Activated T-cell treated with anti-CD3 and anti-CD28 coated beads, Interleukin-2, amount 50 U/mL, for 72 hours (primary cell): Measurements from ENCODE around the gene AOPEP. TPM values are rescaled to one million over a fixed set of nuclear protein-coding genes. Genes with fewer than 3 reads are reported as not detected.

Experiments used
- ATAC-seq, 2 donors: fragments of 150-1000 bp; cut with Tn5 transposase; replicated peaks in 1 of 2; 2 replicates each; pipeline ENCODE4 v1.10.0; 2021; ENCODE audit warnings: moderate library complexity in 2 of 2, mild to moderate bottlenecking in 1 of 2
- DNase-seq, 2 donors: peaks; one replicate each; pipeline ENCODE4 v3.0.0; 2021 to 2022; ENCODE audit warnings: mixed read lengths in 1 of 2
- H3K27ac Mint-ChIP-seq: one replicate; pipeline ENCODE4 v1.8.0; 2022; ENCODE audit warnings: mild to moderate bottlenecking, moderate library complexity, mixed read lengths
- H3K27me3 Mint-ChIP-seq: one replicate; pipeline ENCODE4 v1.8.0; 2022; ENCODE audit warnings: low read depth, mixed read lengths
- H3K36me3 Mint-ChIP-seq, 2 donors: one replicate each; pipeline ENCODE4 v1.8.0; 2022; ENCODE audit warnings: mixed read lengths in 2 of 2, mild to moderate bottlenecking in 1 of 2; ENCODE audit not compliant: insufficient read depth in 2 of 2
- H3K4me1 Mint-ChIP-seq: one replicate; pipeline ENCODE4 v1.8.0; 2022; ENCODE audit warnings: low read depth, mixed read lengths
- H3K4me3 Mint-ChIP-seq, 2 donors: one replicate each; pipeline ENCODE4 v1.8.0; 2022; ENCODE audit warnings: mild to moderate bottlenecking in 2 of 2, mixed read lengths in 2 of 2, moderate library complexity in 2 of 2
- H3K9me3 Mint-ChIP-seq, 2 donors: one replicate each; pipeline ENCODE4 v1.8.0; 2022; ENCODE audit warnings: mixed read lengths in 2 of 2
- total RNA-seq, 2 donors: library from RNA; stranded (reverse); gene quantifications; one replicate each; pipeline ENCODE4 v1.2.3, GENCODE V29; 2022

AOPEP gene
- total RNA-seq, 2 donors from 2014 or later = 9.0 to 13.2 TPM

DNA sequence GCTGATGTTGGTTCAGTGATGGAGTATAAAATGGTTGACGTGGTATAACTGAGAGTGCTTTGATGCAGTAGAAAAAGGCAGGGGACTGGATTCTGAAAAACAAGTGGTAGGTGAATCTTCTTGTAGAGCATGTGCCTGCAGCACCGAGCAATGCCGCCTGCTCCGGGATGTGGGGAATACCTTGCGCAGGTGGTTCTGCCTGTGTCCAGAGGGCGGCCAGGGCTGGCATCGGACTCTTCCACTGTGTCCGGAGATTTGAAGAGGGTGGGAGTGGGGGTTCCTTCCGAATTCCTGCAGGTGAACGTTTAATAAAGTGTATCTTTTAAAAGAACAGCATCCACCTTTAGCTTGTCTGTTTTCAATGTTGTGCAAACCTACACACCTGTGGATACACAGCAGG, 353.0 kb downstream of the AOPEP start:
- Mint-ChIP-seq H3K27ac (no peak overlapping the region), H3K4me3 (no peak overlapping the region), H3K27me3 (no peaks in the 10 kb centered on the region), H3K9me3 (no peaks in the 10 kb centered on the region), H3K36me3 (peaks cover 0 to 2% of the 10 kb centered on the region in 2 donors), H3K4me1 (no peaks in the 10 kb centered on the region)
- ATAC-seq (no peak), DNase-seq (no peak)

- no peak for DNase-seq
- Mint-ChIP-seq H3K4me1 (no peaks in the 10 kb centered on the region), H3K27ac (no peak overlapping the region), H3K36me3 (peaks cover 0 to 2% of the 10 kb centered on the region in 2 donors), H3K27me3 (no peaks in the 10 kb centered on the region), H3K9me3 (no peaks in the 10 kb centered on the region), H3K4me3 (no peak overlapping the region)
- ATAC-seq = no peak
These were observed 354.6 kb downstream of the AOPEP start for GRCh38 chr9:95080961-95081647.

GRCh38 chr9:95081998-95082397, 355.5 kb downstream of the AOPEP start:
- no peak for ATAC-seq
- no peak overlapping the region for H3K4me3 Mint-ChIP-seq

DNA sequence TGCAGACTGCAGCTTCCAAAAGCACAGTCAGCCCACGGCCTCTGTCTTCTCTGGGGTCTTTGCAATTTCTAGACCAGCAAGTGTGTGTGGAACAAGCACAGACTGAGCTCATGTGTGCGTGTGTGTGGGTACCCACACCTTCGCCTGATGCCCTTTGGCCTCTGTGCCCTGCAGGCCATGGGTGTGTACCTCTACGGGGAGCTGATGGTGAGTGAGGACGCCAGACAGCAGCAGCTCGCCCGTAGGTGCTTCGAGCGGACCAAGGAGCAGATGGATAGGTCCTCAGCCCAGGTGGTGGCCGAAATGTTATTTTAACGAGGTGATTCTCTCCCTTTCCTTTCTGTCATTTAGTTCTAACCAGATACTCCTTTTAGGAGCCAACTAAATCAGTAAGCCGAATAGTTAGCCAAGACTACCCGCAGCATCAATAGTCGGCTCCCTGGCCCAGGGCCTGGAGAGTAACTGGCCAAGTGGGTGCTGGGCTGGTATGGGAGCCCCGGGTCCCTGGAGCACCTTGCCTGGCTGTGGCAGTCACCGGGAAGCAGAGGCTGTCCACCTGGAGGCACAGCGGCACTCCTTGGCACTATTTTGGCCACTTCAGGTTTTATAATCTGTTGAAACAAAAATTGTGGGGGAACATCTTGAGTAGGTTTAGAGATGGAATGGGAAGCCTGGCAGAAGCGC, 356.0 kb downstream of the AOPEP start:
- Mint-ChIP-seq H3K4me1 (no peaks in the 10 kb centered on the region), H3K36me3 (peaks cover 0 to 2% of the 10 kb centered on the region in 2 donors), H3K4me3 (no peak overlapping the region), H3K9me3 (no peaks in the 10 kb centered on the region), H3K27ac (no peak overlapping the region), H3K27me3 (no peaks in the 10 kb centered on the region)
- ATAC-seq (no peak), DNase-seq (no peak)

More at GRCh38 chr9:95081998-95082397, 355.5 kb downstream of the AOPEP start:
- H3K4me1 Mint-ChIP-seq = no peaks in the 10 kb centered on the region
- peaks cover 0 to 2% of the 10 kb centered on the region in 2 donors for H3K36me3 Mint-ChIP-seq
- no peak overlapping the region for H3K27ac Mint-ChIP-seq
- no peaks in the 10 kb centered on the region for H3K27me3 Mint-ChIP-seq
- H3K9me3 Mint-ChIP-seq = no peaks in the 10 kb centered on the region
- DNase-seq = no peak

- DNase-seq (no peak), ATAC-seq (no peak)
- Mint-ChIP-seq H3K27me3 (no peaks in the 10 kb centered on the region), H3K4me3 (no peak overlapping the region), H3K27ac (no peak overlapping the region), H3K4me1 (no peaks in the 10 kb centered on the region), H3K9me3 (no peaks in the 10 kb centered on the region), H3K36me3 (peaks cover 0 to 2% of the 10 kb centered on the region in 2 donors)
These were observed 356.7 kb downstream of the AOPEP start for GRCh38 chr9:95083086-95083768.

DNA sequence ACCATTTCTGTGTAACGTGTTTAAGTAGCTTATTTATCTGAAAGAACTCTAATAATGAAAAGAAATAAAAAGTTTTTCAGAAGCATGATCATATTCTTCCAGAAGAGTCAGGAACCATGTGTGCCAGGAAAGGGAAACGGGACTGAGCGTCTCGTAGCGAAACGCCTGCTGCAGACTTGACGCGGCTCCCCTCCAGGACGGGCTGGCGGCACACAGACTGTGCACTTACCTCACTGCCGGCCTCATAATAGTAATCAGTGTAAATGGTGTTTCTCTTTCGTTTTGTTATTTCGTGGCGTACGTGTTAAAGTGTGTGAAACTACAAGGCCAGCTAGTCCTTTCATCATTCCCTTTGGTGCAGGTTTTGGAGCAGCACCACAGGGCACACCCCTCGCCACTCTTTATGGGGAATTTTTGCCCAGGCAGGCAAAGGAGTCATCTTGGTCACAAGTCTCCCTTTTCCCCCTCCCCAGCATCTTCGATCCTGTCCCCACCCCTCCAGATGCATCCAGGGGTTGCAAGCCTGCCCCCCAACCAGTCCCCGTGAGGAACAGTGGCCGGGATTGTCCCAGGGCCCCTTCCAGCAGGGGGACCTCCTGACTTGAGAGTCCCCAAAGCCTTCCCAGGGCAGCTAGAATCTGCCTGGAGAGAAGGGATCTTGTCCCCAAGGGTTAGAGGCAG, 357.9 kb downstream of the AOPEP start:
- Mint-ChIP-seq H3K9me3 (no peaks in the 10 kb centered on the region), H3K4me1 (no peaks in the 10 kb centered on the region), H3K27ac (no peak overlapping the region), H3K27me3 (no peaks in the 10 kb centered on the region), H3K4me3 (no peak overlapping the region), H3K36me3 (peaks cover 0 to 2% of the 10 kb centered on the region in 2 donors)
- ATAC-seq (no peak), DNase-seq (no peak)

DNA sequence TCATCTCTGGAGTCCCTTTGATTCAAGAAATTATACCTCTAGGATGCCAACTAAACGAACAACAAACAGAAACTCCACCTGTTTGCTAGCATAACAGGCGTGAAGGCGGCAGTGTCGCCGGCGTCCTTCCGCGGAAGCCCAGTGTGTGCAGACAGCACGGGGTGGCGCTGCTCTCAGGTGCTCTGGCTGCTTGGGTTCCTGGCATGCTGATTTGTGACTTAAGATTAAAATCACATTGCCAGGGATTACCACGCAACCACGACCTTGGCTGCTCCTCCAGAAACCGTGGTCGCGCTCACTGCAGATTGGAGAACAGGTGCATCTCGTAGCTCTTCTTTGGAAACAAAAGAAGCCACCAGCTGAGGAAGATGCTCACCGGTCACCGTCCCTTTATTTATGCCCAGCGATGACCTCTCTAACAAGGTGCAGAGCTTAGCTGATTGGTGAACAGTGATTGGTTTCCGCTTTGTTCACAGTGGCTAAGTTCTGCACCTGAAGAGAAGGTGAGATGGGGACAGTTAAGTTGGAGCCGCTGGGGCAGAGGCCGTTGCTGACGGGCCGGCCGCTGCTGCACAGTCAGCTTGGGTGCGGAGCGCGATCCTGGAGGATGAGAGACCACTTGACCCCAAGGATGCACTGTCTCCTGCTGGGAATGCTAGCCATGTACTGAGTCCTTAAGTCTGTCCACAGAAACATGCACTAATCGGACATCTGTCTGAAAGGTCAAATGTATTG, 358.7 kb downstream of the AOPEP start:
- Mint-ChIP-seq H3K36me3 (peaks cover 0 to 2% of the 10 kb centered on the region in 2 donors), H3K4me3 (no peak overlapping the region), H3K4me1 (no peaks in the 10 kb centered on the region), H3K27ac (no peak overlapping the region), H3K27me3 (no peaks in the 10 kb centered on the region), H3K9me3 (no peaks in the 10 kb centered on the region)
- DNase-seq = no peak
- no peak for ATAC-seq

GRCh38 chr9:95085861-95086563, 359.5 kb downstream of the AOPEP start:
- Mint-ChIP-seq H3K9me3 (no peaks in the 10 kb centered on the region), H3K27me3 (no peaks in the 10 kb centered on the region), H3K27ac (no peak overlapping the region), H3K36me3 (peaks cover 0 to 2% of the 10 kb centered on the region in 2 donors), H3K4me1 (no peaks in the 10 kb centered on the region), H3K4me3 (no peak overlapping the region)
- ATAC-seq (no peak), DNase-seq (no peak)

GRCh38 chr9:95086564-95086955, 360.1 kb downstream of the AOPEP start:
- no peaks in the 10 kb centered on the region for H3K27me3 Mint-ChIP-seq
- ATAC-seq (no peak), DNase-seq (no peak)
- no peak overlapping the region for H3K4me3 Mint-ChIP-seq
- no peaks in the 10 kb centered on the region for H3K4me1 Mint-ChIP-seq
- no peaks in the 10 kb centered on the region for H3K9me3 Mint-ChIP-seq
- H3K27ac Mint-ChIP-seq = no peak overlapping the region
- peaks cover 0 to 2% of the 10 kb centered on the region in 2 donors for H3K36me3 Mint-ChIP-seq

GRCh38 chr9:95087659-95088242, 361.3 kb downstream of the AOPEP start:
- DNase-seq (no peak), ATAC-seq (no peak)
- no peak overlapping the region for H3K4me3 Mint-ChIP-seq
- H3K4me1 Mint-ChIP-seq = peaks cover 9% of the 10 kb centered on the region
- peaks cover 0 to 2% of the 10 kb centered on the region in 2 donors for H3K36me3 Mint-ChIP-seq
- no peaks in the 10 kb centered on the region for H3K9me3 Mint-ChIP-seq
- no peak overlapping the region for H3K27ac Mint-ChIP-seq
- no peaks in the 10 kb centered on the region for H3K27me3 Mint-ChIP-seq

DNA sequence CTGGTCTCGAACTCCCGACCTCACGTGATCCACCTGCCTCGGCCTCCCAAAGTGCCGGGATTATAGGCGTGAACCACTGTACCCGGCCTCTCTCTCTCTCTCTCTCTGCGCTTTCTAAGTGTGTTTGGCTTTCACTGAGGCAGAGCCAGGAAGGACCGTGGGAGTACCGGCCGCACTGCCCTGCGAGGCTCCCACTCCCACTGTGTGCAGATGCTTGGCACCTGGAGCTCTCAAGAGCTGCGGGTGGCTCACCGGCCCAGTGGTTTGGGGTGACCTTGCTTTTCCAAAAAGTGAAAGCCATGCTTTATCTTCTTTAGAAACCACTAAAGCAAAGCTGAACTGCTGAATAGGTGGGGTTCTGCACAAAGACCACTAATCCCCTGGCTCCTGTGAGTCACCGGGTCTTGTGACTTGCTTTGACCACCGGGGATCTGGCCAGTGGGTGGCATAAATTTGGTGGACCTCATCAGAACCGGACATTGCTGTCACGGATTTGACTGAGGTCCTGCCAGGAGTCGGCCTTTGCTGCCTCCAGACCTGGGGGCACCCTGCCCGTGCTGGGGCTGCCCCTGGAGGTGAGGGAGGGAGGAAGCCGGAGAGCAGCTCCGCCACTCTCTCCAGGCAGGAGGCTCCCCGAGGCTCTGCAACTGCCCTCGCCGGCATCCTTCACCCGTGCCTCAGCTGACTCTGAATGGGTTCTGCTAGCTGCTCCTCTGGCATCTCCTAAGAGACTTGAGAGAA, 362.1 kb downstream of the AOPEP start:
- DNase-seq (no peak), ATAC-seq (no peak)
- Mint-ChIP-seq H3K27me3 (no peaks in the 10 kb centered on the region), H3K36me3 (no peaks in the 10 kb centered on the region), H3K4me3 (no peak overlapping the region), H3K27ac (no peak overlapping the region), H3K4me1 (peaks cover 11% of the 10 kb centered on the region), H3K9me3 (no peaks in the 10 kb centered on the region)
